ENCODE data around the gene GLI2.

Gene GLI2

DNA sequence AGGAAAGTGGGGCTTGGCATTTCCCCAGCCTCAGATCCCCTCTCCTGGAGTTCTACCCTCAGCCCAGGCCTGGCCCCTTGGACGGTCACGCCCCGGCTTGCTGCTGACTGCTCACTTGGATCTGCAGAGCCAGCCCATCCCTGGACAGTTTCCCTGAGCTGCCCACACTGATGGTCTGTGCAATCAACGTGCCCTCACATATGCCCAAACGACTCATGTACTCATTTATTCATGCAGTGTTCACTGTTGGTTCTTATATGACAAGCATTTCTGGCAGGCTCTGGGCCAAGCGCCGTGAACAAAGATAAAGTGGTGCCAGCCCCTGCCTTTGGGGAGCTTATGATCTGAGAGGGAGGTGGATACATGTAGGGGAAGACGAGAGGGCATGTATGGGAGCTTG is 20.3 kb upstream of the GLI2 start:
- no peak for DNase-seq (ENCODE audit: low spot score)

DNA sequence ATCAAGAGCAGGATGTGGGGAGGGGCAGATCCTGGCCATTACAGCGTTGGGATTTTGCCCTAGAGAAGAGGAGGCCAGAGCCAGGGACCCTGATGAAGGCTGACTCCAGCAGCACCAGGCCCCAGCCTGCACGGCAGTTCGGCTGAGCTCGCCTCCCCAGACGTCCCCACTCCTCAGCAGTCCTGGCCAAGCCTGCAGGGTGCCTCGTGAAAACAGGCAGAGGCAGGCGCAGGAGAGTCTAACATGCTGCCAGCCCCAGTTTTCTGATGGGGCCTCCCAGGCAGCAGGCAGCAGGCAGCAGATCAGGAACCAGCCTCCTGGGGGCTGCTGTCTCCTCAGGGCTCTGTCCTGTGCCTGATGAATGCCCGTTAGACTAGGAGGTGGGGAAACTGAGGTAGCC is 19.7 kb upstream of the GLI2 start:
- DNase-seq (ENCODE audit: low spot score), result no peak

DNA sequence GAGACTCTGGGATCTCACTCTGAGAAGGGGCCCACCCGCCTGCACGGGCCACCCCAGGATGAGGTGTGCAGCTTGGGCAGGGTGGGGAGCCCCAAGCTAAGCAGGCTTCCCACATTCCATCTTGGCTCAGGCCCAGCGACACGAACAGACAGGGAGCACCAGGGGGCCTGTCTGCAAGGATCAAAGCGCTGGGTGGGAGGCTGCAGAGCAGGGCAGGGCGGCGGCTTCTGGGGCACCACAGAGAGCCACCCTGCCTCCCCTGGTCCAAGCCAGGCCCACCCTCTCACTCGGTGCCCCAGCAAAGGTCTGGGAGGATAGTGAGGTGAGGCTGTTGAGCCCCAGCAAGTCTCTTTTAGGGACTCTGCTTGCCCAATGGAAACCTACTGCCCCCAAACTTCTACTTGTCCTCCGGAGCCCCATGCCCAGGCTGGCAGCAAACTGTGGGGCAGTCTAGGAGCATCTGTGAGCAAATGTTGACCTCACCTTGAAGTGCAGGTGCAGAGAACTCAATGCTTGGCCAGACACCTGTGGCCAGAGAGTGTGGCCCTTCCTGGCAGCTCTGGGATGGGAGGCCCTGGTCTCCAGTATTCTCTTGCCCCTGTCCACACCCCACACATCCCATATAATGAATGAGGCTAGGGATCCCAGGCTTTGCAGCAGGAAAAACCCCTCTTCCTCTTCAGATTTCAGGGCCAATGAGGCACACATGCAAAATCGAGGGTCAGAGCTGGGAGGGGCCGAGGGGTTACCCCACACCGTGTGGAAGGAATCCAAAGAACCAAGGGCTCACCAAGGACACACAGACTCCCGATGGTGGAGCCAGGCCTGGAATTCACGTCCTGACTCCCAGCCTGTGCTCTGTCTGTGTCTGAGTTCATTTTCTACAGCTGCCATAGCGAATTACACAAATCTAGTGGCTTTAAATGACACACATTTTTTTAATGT is 18.8 kb upstream of the GLI2 start:
- no peak for DNase-seq (ENCODE audit: low spot score)

DNA sequence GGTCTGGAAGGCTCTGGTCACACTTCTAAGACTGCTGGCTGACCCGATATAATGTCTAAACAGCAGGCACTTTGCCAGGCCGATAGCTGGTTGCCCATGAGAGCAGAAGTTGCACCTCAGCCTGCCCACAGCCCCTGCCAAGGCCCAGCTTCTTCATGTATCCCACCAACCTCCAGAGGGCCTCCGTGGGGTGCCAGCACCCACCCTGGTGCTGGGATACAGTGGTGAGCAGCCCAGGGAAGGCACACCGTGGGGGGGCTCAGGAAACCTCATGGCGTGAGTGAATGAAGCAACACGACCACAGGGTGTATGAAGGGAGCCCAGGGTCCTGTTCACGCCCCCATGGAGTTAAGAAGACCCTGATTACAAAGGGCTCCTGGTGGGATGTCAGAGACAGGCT is 16.2 kb upstream of the GLI2 start:
- no peak for DNase-seq (ENCODE audit: low spot score)

DNA sequence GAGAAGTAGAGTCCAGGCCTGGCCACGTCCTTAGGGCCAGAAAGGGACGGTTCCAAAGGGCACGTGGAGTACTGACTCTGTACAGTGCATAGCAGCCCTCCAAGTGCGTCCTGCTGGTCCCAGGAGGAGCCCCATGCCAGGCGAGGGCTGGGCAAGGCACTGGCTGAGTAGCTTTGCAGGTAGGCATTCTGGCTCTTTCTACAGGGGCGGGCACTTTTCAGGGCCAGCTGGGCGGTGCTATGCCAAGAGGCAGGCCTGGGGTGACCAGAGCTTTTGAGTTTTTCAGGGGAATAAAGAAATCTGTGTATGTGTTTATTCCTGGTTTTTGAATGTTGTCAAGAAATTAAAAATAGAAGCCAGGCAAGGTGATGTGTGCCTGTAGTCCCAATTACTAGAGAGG is 15.4 kb upstream of the GLI2 start:
- DNase-seq (ENCODE audit: low spot score), result no peak

DNA sequence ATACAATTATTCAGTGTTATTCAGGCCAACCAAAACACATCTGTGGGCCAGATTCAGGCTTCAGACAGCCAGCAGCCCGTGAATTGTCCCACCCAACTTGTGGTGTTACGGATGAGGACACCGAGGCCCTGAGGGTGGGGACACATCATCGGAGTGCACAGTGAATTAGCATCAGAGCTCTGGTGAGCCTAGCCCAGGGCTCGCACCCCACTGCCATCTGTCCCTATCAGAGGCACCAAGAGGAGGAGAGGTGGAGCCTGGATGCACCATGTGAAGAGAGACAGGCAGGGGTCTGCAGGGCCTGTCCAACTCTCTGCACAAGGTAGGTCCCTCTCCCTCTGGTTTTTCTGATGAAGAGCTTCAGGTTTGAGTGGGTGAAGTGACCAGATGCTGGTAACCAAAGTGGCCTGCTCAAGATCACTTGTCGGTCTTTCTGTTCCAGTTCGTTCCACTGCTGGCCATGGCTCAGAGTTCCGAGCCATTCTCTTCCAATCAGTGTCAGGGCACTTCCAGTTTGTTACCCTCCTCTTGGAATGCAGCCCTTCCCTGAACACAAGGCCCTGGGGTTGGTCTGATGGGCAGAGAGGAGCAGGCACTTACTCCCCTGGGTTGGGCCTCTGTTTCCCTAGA is 14.8 kb upstream of the GLI2 start:
- no peak for DNase-seq (ENCODE audit: low spot score)

DNA sequence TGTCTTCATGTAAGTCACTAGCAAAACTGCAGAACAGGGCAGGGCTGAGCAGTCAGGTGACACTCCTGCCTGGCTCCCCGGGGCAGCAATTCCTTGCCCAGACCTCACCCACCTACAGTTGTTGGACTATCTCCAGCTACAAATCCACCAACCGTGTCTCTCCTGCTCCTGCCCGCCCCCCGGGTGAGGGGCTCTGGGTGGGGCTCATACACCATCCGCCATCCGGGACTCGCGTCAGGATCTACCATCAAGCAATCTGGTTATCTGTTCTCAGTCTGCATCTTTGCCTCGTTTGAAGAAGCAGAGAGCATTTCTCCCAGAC is 13.5 kb upstream of the GLI2 start:
- DNase-seq (ENCODE audit: low spot score), result no peak

DNA sequence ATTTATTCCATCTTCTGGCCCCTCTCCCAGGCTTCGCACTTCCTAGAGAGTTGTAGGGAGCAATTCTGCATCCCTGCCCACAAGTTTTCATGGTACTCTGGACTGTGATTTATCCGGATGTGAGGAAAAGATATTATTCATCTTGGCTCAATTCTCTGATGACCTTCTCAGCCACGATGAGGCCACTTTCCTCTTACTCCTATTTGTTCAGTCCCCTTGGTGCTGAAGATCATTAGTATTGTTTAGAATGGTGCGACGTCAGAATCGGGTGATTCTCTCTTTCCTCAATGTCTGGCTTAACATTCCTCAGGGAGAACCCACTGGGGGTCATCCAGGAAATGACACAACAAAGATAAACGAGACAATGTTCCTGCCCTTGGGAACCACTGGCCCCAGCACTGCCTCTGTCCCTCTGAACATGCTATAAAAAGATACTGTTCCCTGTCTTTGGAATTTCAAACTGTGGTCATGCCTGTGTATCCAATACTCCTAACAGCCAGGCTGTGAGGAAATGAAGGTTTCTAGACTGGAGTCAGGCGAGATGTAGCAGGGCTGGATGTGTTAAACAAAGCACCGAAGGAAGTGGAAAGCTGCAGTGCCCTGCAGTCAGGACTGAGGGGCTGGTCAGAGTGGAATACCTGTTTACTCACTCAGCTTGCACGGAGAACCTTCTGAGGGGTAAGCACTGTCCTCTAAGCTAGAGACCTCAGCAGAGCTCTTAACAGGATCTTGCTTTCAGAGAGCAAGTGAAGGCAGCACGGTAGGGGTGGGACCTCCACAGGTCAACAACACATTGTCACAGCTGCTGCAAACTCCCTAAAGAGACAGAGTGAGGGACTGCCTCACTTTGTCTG is 12.9 kb upstream of the GLI2 start:
- DNase-seq (ENCODE audit: low spot score), result peak; percentile 39

DNA sequence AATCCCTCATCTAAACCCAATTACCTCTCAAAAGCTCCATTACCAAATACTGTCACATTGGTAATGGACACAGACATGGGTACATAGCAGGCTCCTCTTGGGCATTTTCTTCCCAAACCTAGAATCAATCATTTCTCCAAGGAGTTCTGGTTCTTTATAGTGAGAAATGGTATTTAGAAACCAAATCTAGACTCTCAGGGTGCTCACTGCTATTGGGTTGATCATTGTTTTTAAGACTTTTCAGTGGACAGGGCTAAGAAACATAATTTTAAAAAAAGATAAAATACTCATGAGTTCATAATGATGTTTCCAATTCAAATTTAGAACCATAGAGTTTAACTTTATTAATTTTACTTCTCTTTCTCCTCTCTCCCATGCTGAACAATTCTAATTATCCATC is 9.4 kb upstream of the GLI2 start:
- DNase-seq (ENCODE audit: low spot score), result no peak

DNA sequence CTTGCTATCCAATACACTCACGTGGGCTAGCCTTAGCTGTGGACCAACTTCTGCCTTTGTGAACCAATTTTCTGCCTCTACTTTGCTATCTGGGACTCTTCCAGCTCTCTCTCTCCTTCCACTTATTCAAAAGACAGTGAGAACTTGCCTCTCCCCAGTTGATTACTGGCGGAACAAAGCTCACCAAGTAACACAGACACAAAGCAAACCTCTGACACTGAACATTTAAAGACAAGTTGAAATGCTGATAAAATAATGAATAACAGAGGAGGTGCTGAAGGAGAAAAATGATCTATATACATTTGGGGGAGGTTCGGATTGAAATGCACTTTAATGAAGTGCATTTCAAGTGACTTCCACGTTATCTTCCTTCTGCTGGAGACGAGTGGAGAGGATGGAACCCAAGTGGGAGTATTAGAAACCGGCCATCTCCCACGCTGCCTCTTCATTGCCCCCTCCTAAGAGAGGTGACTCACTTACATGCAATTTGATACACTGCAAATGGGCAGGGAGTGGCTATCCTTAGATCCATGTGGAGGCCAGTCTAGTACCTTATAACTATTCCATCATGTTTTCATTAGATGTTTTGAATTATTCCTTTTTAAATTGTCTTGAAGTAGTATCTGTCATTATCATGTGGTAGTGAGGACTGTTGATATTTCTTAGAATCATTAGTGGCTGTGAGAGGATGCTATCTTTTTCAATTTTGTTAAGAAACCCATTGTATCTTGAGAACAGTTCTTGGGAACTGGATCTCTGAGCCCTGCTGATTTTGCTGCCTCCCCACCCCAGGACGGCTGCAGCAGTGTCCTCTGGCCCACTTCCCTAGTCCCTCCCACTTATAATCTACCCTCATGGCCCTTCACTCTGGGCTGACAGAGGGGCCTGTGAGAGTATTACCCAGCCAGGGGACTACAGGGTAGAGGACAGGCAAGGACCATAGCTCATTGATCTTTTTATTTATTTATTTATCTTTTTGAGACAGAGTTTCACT is 6.0 kb upstream of the GLI2 start:
- DNase-seq (ENCODE audit: low spot score), result peak; percentile 67

DNA sequence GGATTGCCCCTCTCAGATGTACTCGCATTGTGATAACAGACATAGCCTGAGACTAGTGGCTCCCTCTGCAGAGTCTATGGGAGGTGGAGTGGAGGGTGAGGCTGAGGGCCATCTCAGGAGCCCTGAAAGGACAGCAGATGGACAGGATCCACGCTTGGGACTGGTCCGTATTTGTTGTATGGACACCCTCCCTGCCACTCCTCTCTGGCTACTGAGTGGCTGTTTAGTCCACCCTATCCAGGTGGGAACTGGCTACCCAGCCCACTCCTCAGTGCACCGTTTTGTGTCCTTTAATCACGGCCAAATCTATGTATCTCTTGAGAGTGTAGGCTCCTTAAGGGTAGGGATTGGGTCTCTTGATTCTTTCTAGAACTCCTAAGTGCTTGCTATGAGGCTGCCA is 4.5 kb upstream of the GLI2 start:
- DNase-seq (ENCODE audit: low spot score), result no peak

DNA sequence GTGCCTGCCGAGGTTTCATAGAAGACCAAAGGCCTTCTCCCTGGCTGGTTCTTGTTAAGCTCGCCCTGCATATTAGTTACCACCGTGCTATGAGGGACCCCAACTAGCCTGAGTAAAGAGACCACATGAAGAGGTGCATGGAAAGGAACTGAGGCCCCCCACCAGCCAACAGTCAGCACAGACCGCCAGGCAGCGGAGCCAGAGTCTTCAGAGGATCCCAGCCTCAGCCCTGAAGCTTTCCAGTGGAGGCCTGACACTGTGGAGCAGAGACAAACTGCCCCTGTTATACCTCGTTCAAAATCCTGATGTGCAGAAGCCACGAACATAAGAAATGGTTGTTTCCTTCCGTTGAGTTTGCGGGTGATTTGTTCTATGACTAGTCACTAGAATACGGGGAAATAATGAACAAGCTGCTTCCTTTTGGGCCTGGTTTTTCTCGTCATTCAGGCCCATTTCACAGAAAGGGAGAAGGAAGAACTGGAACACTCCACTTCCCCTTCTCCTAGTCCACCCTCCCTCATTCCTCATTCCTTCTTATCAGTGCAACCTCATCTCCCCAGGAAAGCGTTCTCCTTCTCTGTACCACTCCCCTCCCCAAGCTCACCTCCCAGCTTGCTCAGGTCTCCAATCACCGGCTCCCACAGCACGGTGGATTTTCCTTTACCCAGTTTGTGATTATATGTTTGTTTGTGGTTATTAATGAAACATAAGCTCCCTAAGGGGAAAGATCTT is 3.0 kb upstream of the GLI2 start:
- DNase-seq (ENCODE audit: low spot score), result no peak

DNA sequence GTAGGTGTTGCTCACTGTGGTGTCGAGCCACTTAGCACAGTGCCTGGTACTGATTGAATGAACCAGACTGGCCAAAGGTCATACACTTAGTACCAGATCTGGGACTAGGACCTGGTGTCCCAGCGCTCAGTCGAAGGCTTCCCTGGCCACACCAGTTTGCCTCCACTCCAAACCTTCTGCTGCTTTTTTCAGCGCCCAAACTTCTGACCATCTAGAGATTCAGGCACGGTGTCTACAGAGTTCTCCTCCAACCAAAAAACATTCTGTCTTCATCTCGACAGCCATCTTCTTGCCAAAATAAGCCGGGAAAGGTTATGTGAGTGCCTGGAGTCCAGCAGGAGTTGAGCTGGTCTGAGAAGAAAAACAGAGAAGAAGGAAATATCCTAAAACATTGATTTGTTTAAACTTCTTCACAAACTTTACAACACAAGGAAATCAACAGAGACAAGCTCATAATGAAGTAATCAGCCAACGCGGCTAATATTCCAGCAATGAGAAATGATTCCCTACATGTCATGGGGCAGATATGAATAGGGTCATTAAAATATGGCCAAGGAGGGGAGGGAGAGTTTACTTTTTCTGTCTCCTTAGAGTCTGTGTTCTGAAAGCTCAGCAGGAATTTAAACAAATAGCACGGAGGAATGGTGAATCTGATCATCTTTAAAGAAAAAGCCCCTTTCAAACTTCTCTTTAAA is 2.3 kb upstream of the GLI2 start:
- no peak for DNase-seq (ENCODE audit: low spot score)

DNA sequence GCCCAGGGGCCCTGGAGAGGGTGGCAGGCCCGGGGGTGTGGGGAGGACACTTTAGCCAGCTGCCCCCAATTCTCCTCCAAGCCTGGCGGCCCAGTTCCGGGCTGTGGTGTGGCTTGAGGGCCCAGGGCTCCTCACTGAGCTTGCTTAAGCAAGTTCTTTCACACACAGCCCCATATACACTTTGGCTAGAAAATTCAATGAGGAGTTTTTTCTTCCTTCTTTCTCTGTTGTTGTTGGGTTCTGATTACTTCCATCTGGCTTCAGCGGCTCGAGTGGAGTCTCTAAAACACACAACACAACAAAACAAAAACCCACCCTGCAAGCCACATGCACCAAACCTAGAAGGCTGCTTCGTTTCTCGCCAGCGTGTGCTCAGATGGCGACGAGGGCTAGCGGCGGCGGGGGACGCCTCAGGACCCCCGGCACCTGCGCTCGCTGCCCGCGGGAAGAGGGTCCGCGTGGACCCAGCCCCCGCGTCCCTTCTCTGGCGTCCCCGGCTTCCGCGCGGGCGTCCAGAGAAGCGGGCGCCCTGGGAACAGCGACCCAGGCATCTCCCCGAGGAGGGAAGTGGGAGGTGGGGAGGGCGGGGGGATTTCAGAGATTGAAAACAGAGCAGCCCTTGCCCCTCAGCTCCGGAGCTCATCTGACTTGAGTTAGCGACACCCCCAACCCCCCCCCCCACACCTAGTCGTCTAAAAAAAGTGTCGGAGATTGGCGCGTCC is 577 bp upstream of the GLI2 start:
- DNase-seq (ENCODE audit: low spot score), result peak; percentile 20

DNA sequence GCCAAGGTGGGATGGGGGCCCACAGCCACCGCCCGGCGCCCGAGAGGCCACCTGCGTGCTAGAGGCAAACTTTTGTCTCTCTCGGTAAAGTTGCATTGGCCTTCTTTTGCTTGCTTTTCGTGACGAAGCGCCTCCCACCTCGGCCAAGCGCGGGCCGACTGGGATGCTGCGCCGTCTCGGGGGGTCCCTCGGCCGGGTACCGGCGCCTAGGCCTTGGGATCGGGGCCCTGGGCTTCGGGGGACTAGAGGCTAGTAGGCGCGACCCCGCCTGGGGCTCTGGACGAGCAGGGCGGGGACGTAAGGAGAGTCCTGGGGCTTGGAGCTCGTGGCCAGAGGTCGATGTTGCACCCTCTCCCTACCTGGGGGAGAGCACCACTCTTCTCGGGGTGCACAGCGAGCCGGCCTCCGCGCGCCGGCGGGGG is 545 bp downstream of the GLI2 start:
- peak; percentile 18 for DNase-seq (ENCODE audit: low spot score)

DNA sequence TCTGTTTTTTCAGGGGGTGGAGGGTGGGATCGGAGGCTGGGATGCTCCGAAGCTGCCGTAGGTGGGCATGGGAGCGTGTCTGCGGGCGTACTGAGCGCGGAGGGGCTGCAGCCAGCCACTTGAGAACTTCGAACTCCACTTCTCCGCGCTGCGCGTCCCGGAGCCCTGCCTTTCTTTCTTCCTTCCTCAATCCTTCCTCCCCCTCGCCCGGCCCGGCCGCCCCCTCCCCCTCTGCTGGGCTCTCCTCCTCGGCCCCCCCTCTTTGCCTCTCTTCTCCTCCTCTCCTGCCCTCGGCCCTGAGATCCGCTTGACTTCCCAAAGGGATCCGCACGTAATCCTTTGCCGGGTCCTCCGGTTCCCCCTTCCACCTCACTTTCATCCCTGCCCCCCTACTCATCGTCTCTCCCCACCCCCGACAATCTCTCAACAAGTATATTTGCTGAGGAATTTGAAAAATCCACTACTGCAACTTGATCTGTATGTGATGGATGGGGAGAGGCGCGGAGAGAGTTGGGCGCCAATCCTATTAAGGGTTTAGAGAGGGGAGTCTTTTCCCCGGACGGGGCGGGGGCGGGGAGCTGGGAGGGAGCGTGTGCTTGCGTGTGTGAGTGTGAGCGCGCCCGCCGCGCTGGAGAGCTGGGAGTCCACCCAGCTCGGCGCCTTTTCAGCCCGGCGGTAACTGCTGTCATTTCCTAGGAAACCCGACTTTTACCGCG is 1.1 kb downstream of the GLI2 start:
- peak; percentile 85 for DNase-seq (ENCODE audit: low spot score)

DNA sequence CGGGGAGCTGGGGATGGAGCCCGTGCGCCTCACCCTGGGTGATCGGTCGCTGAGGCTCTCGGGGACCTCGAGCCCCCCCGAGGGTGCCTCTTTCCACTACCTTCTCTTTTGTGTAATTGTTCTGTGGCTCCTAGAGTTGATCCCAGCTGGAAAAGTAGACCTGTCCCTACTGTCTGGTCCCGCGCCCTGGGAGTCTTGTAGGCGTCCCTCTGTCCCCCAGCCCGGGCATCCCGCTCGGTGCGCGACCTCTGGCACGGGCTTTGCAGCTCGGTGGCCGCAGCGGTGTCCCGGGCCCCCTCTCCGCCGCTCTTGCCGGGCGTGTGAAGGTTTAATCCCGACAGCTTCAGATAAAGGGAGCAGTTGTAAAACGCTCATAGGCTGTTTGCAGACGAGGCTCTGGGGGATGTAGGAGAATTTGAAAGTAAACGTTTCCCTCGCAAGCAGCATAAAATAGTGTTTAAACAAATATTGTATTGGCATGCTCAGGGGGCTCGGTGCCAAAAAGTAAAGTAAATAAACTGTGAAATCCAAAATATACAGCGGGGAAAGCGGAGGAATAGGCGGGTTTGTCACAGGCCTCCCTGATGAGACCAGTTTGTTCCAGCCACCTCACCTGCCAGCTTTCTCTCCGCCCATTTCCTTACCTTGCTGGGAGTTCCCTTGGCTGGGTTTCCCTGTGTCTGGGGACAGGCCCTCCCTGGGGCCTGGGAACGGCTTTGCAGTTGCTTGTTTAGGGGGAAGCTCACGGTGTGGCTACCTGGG is 1.9 kb downstream of the GLI2 start:
- peak; percentile 25 for DNase-seq (ENCODE audit: low spot score)

DNA sequence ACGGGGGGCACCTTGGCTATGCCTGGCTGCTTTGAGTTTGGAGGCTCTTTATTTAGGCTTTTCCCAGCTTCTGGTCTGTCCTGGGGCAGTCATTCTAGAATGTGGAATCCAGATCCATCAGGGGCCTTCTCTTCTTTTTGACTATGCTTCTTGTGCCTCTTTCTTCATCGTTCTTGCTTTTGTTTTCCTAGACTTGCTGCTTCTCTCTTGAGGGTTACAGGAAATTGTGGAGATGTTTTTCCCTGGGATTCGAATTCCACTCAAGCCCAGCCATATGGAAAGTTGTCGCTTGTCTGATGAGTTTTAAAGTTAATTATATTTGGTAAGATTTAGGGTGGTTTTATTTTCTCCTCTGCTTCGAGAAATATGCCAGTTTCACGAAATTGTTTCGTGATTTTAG is 2.4 kb downstream of the GLI2 start:
- DNase-seq (ENCODE audit: low spot score), result no peak
